AG10803 (cell line): Measurements from ENCODE around the gene LGALS3BP.
"Not testable (repeated sequence)": the region's sequence is repeated elsewhere in the genome, so short reads cannot be mapped to it uniquely, and the experiment has no call there.

ENCODE experiments used
- DNase-seq: peaks from one replicate; pipeline ENCODE4 v3.0.0; 2010; ENCODE audit warnings: low read depth
- H3K4me3 ChIP-seq: 2 replicates; pipeline ENCODE4 v1.5.1; 2011; ENCODE audit warnings: mild to moderate bottlenecking, low read length, control low read depth
- TF ChIP-seq, protein P1 (sequence below): conservative IDR thresholded peaks from 2 replicates; pipeline ENCODE4 v1.5.1; 2011; ENCODE audit warnings: mild to moderate bottlenecking, low read length, control low read depth, inconsistent platforms

Gene LGALS3BP

DNA sequence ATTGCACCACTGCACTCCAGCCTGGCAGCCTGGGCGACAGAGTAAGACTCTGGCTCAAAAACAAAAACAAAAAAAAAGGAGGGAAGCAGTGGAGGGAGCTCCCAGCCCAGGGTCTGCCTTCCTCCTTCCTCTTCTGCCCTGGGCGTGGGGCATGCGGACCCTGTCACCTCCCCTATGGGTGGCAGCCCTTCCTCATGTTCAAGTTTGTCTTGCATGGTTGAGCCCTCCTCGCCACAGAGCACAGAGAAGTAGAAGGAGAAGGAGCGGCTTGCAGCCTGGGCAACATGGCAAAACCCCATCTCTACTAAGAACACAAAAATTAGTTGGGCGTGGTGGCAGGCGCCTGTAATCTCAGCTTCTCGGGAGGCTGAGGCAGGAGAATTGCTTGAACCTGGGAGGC, 33.1 kb downstream of the LGALS3BP start:
- DNase-seq = no peak
- TF ChIP-seq, protein P1, sequence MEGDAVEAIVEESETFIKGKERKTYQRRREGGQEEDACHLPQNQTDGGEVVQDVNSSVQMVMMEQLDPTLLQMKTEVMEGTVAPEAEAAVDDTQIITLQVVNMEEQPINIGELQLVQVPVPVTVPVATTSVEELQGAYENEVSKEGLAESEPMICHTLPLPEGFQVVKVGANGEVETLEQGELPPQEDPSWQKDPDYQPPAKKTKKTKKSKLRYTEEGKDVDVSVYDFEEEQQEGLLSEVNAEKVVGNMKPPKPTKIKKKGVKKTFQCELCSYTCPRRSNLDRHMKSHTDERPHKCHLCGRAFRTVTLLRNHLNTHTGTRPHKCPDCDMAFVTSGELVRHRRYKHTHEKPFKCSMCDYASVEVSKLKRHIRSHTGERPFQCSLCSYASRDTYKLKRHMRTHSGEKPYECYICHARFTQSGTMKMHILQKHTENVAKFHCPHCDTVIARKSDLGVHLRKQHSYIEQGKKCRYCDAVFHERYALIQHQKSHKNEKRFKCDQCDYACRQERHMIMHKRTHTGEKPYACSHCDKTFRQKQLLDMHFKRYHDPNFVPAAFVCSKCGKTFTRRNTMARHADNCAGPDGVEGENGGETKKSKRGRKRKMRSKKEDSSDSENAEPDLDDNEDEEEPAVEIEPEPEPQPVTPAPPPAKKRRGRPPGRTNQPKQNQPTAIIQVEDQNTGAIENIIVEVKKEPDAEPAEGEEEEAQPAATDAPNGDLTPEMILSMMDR = no peak

DNA sequence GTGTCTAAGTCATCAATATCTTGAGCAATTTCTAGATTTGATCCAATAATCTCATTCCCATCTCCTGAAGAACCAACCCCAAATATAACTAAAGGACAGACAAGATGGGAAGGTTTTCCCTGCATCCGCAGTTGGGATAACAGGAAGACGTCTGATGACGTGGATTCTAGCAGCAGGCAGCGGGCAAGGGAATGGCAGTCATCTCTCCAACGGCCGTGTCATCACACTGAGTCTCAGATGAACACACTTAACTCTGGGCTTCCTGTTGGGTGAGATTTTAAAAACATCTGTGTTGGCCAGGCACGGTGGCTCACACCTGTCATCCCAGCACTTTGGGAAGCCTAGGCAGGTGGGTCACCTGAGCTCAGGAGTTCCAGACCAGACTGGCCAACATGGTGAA, 33.6 kb downstream of the LGALS3BP start:
- TF ChIP-seq, protein P1 = no peak
- DNase-seq = no peak
- H3K4me3 ChIP-seq = no peak overlapping the region

More for the DNA sequence above, 33.1 kb downstream of the LGALS3BP start:
- H3K4me3 ChIP-seq = no peak overlapping the region

DNA sequence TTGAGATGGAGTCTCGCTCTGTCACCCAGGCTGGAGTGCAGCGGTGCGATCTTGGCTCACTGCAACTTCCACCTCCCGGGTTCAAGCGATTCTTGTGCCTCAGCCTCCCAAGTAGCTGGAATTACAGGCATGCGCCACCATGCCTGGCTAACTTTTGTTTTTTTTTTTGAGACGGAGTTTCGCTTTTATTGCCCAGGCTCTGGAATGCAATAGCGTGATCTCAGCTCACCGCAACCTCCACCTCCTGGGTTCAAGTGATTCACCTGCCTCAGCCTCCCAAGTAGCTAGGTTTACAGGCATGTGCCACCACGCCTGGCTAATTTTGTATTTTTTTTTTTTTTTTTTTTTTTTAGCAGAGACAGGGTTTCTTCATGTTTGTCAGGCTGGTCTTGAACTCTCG, 34.3 kb downstream of the LGALS3BP start:
- not testable (repeated sequence) for H3K4me3 ChIP-seq, DNase-seq

DNA sequence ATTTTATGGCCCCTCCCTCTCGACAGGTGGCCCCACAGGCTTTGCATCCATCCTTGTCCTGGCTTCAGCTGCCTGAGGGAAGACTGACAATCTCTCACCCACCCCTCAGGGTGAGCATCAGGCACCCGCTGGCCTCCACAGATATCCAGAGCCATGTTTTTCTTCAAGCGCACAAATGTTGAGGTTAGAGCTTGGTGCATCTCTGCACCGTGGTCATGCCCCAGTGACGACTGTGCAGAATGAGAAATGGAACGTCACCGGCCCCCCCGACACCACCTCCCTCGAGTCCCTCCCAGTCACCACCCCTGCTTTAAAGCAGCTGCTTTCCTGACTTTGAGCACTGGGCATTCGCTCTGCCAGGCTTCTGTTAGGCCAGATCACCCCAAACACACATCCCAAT, 34.8 kb downstream of the LGALS3BP start:
- DNase-seq = no peak
- TF ChIP-seq, protein P1 = no peak
- no peak overlapping the region for H3K4me3 ChIP-seq

DNA sequence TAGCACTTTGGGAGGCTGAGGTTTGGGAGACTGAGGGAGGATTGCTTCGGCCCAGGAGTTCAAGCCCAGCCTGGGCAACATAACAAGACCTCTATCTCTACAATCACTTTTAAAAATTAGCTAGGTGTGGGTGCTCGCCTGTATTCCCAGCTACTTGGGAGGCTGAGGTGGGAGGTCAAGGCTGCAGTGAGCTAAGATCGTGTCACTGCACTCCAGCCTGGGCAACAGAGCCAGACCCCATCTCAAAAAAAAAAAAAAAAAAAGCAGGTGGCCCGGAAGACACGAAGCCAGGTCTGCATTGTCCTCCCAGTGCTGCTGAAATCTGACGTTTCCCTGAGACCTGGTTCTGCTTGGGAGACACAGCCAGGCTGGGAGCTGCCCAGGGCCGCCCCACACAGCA, 35.7 kb downstream of the LGALS3BP start:
- TF ChIP-seq, protein P1 = no peak
- DNase-seq = no peak
- no peak overlapping the region for H3K4me3 ChIP-seq

DNA sequence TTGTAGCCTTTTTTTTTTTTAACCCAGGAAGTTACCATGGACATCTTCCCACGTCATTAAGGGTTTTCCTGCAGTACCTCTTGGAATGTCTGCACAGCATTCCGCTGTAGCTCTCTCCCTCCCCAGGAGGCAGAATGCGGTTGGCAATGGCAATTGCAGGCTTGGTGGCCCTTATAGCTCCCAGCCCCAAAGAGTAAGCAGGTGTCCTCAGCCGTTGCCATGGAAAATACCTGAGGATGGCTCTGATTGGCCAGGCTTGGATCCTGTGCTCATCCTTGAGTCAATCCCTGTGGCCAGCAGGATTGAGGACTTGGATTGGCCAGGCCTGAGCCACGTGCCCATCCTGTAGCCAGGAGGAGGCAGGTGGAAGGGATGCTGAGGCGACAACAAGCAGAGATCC, 39.0 kb downstream of the LGALS3BP start:
- H3K4me3 ChIP-seq = no peak overlapping the region
- TF ChIP-seq, protein P1 = no peak
- DNase-seq = no peak

DNA sequence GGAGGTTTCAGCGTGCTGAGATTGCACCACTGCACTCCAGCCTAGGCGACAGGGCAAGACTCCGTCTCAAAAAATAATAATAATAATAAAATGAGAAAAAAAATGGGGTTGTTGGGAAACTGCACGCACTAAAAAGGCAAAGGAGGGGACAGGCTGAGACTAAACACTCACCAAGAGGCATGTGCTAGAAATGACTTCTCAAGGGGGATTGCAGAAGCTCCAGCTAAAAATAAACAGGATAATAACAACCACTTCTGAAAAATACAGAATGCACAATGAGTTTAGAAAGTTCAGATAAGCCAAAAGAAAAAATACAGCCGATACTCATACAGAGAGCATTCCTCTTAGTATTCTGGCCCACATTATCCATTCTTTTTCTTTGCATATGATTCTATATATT, 39.5 kb downstream of the LGALS3BP start:
- TF ChIP-seq, protein P1 = no peak
- no peak for DNase-seq
- H3K4me3 ChIP-seq = no peak overlapping the region

DNA sequence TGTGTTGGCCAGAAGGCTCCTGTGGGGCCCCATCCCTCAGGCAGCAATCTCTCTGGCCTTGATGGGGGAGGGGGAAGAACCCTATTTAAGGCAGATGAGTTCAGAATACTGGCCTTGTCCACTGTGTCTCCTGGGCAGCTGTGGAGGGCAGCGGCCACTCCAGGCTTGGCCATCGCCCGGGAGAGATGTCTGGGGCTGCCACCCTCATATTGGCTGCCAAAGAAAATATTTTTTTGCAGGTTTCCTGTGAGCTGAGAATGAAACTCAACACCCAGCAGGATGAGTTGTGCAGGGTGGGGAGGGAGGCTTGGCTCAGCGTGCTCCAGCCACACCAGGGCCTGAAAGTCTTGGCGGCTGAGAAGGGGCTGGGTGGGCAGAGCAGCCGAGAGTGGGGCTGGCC, 40.1 kb downstream of the LGALS3BP start:
- TF ChIP-seq, protein P1 = no peak
- no peak for DNase-seq
- H3K4me3 ChIP-seq = no peak overlapping the region
